PC-9 (cell line): ENCODE data around the gene MMP17. TPM values are rescaled to one million over a fixed set of nuclear protein-coding genes. Genes with fewer than 3 reads are reported as not detected.
A peak's percentile ranks its signal among the peaks of the same experiment; 100 is the strongest.

Experiments
- BruUV-seq: library from RNA; stranded (reverse); fragments of 400-500 nt; replicated peaks from 2 replicates; lab custom pipeline; 2021; lab: Mats Ljungman, UMichigan
- CTCF ChIA-PET: fragments of 300-600 bp; sonication (Branson Sonifier 250); formaldehyde crosslinking; loops from one replicate; lab custom pipeline; 2022; ENCODE audit warnings: antibody characterized with exemption; lab: Charles Lee
- POLR2A ChIA-PET: fragments of 300-600 bp; sonication (Branson Sonifier 250); formaldehyde crosslinking; loops from one replicate; lab custom pipeline; 2022; ENCODE audit warnings: antibody characterized with exemption; ENCODE audit not compliant: unreplicated experiment; lab: Charles Lee
- DNase-seq, 2 experiments: peaks; one replicate each; pipeline versions ENCODE4 v3.0.0 to v3.0.0-alpha.2; 2015 to 2022; ENCODE audit warnings: mixed read lengths in 1 of 2
- H2AFZ ChIP-seq: fragments of 200-600 bp; sonication (generic); 2 replicates; pipeline ENCODE4 v1.8.1; 2017; ENCODE audit warnings: antibody characterized with exemption
- H3F3A ChIP-seq: fragments of 200-600 bp; sonication (generic); 2 replicates; pipeline ENCODE4 v1.8.1; 2017; ENCODE audit warnings: antibody characterized with exemption, mild to moderate bottlenecking, low read depth; ENCODE audit not compliant: insufficient read depth
- H3K27ac ChIP-seq: fragments of 200-600 bp; sonication (generic); 2 replicates; pipeline ENCODE4 v1.6.1; 2016; ENCODE audit warnings: mixed run types
- H3K27me3 ChIP-seq: fragments of 200-600 bp; sonication (generic); 2 replicates; pipeline ENCODE4 v1.6.1; 2016; ENCODE audit warnings: low read depth, mixed run types; ENCODE audit not compliant: insufficient read depth
- H3K36me3 ChIP-seq: fragments of 200-600 bp; sonication (generic); 2 replicates; pipeline ENCODE4 v1.6.1; 2016; ENCODE audit warnings: low read depth, mixed run types
- H3K4me1 ChIP-seq: fragments of 200-600 bp; sonication (generic); replicated peaks from 2 replicates; pipeline ENCODE4 v1.6.1; 2016; ENCODE audit warnings: mixed run types; ENCODE audit not compliant: insufficient read depth
- H3K4me2 ChIP-seq: fragments of 200-600 bp; sonication (generic); 2 replicates; pipeline ENCODE4 v1.6.1; 2017; ENCODE audit warnings: mixed run types
- H3K4me3 ChIP-seq: fragments of 200-600 bp; sonication (generic); 2 replicates; pipeline ENCODE4 v1.6.1; 2016; ENCODE audit warnings: mixed run types
- H3K79me2 ChIP-seq: fragments of 200-600 bp; sonication (generic); 2 replicates; pipeline ENCODE4 v1.6.1; 2017; ENCODE audit warnings: low read depth, mixed run types
- H3K9me2 ChIP-seq: fragments of 200-600 bp; sonication (generic); 2 replicates; pipeline ENCODE4 v1.8.1; 2017; ENCODE audit warnings: mild to moderate bottlenecking; ENCODE audit not compliant: insufficient read depth
- H3K9me3 ChIP-seq: fragments of 200-600 bp; sonication (generic); 2 replicates; pipeline ENCODE4 v1.8.1; 2016; ENCODE audit warnings: low read depth; ENCODE audit not compliant: insufficient read depth
- H4K20me1 ChIP-seq: fragments of 200-600 bp; sonication (generic); 2 replicates; pipeline ENCODE4 v1.8.1; 2017; ENCODE audit not compliant: insufficient read depth
- CTCF ChIP-seq: fragments of 200-600 bp; sonication (generic); conservative IDR thresholded peaks from 2 replicates; pipeline ENCODE4 v1.6.1; 2017; ENCODE audit warnings: mixed run types, antibody characterized with exemption, mild to moderate bottlenecking, moderate library complexity
- EZH2 ChIP-seq: fragments of 200-600 bp; sonication (generic); IDR thresholded peaks from 2 replicates; pipeline ENCODE4 v1.8.0; 2017; ENCODE audit warnings: antibody characterized with exemption, low read depth
- intact Hi-C: fragments of 100-400 bp; cut with micrococcal nuclease; formaldehyde crosslinking; loops from one replicate; pipeline ENCODE4 v1.10.0; 2022; ENCODE audit not compliant: unreplicated experiment
- total RNA-seq: library from RNA; stranded (reverse); gene quantifications from 2 replicates; pipeline ENCODE4 v1.2.3, GENCODE V29; 2021

Gene MMP17
- total RNA-seq, 1 experiment from 2014 or later = 3.3 TPM

DNA sequence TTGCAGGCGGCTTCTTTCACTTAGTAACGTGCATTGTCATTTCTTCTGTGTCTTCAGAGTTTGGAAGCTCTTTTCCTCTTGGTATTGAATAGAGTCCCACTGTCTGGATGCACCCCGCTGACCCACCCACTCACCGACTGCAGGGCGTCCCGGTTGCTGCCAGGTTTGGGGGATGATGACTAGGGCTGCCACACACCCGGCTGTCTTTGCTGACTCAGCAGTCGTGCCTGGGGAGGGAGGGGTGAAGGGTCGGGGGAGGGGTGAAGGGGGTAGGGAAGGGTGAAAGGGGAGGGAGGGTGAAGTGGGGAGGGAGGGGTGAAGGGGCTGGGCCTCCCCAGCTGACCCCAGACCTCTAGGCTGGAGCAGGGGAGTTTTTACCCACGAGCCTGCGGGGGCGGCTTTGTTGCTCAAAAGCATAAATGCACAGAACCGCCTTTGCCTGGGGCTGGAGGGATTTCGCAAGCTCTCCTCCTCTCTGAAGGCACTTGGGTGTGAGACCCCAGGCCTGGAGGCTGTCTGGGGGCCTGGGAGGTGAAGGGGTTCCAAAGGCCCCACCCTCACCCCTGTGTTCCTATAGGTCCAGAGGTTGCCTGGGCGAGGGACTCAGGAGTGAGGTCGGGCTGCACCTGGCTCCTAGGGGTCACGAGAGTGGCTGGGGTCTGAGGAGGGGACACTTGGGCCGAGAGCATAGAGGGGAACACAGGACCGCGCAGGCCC, 35.0 kb downstream of the MMP17 start:
- no peak for DNase-seq

GRCh38 chr12:131863711-131864396, 35.7 kb downstream of the MMP17 start:
- Histone ChIP-seq H3K36me3 (no peaks in the 10 kb centered on the region), H3K9me3 (no peaks in the 10 kb centered on the region), H2AFZ (no peak overlapping the region), H3K9me2 (no peaks in the 10 kb centered on the region), H3K4me2 (no peak overlapping the region), H3K27me3 (no peaks in the 10 kb centered on the region), H4K20me1 (no peaks in the 10 kb centered on the region), H3K27ac (no peak overlapping the region), H3K4me3 (no peak overlapping the region), H3K79me2 (no peaks in the 10 kb centered on the region), H3K4me1 (peaks cover 67% of the 10 kb centered on the region), H3F3A (peaks cover 56% of the 10 kb centered on the region)
- intact Hi-C loops = no loop called here
- ChIA-PET CTCF (no interaction called here), POLR2A (no interaction called here)
- TF ChIP-seq CTCF (no peak), EZH2 (no peak)
- BruUV-seq = no TSS peak
- DNase-seq = no peak

More for the DNA sequence above, 35.0 kb downstream of the MMP17 start:
- Histone ChIP-seq H3K36me3 (no peaks in the 10 kb centered on the region), H3K4me2 (peak overlapping the region; percentile 29; the same call in 1 of the 2 replicates), H3K9me3 (no peaks in the 10 kb centered on the region), H3K4me1 (peaks cover 67% of the 10 kb centered on the region), H2AFZ (no peak overlapping the region), H3F3A (peaks cover 59% of the 10 kb centered on the region), H3K4me3 (no peak overlapping the region), H3K79me2 (no peaks in the 10 kb centered on the region), H4K20me1 (no peaks in the 10 kb centered on the region), H3K9me2 (no peaks in the 10 kb centered on the region), H3K27me3 (no peaks in the 10 kb centered on the region), H3K27ac (no peak overlapping the region)
- ChIA-PET POLR2A (no interaction called here), CTCF (no interaction called here)
- intact Hi-C loops = no loop called here
- no TSS peak for BruUV-seq
- no peak for TF ChIP-seq CTCF
- no peak for TF ChIP-seq EZH2

DNA sequence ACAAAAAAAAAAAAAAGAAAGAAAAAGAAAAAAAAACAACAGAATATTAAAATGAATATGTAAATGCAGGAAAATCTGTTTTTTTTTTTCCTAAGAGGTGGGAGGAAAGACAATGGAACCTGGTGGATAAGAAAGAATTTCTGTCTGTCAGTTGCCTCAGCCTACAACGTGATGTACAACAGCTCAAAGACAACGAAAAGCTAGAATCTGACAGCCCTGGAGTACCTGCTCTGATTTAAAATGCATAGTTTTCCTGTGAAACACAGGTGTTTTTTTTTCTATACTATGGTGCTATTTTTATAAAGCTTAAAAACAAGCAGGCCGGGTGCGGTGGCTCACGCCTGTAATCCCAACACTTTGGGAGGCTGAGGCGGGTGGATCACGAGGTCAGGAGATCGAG, 36.3 kb downstream of the MMP17 start:
- Histone ChIP-seq H3K4me1 (peaks cover 65% of the 10 kb centered on the region), H3K79me2 (no peaks in the 10 kb centered on the region), H3F3A (peaks cover 56% of the 10 kb centered on the region), H3K9me3 (no peaks in the 10 kb centered on the region), H3K27ac (no peak overlapping the region), H3K4me2 (peak overlapping the region; percentile 36; the same call in 1 of the 2 replicates), H3K36me3 (no peaks in the 10 kb centered on the region), H3K27me3 (no peaks in the 10 kb centered on the region), H2AFZ (no peak overlapping the region), H3K4me3 (no peak overlapping the region), H4K20me1 (no peaks in the 10 kb centered on the region), H3K9me2 (no peaks in the 10 kb centered on the region)
- BruUV-seq = no TSS peak
- no peak for DNase-seq
- intact Hi-C loops = no loop called here
- ChIA-PET CTCF (no interaction called here), POLR2A (interaction anchor here (0.6 kb wide), 1 partner anchor 19 kb away, joined by 4 read pairs; no protein-coding TSS in a partner anchor)
- TF ChIP-seq EZH2 = no peak
- TF ChIP-seq CTCF = no peak
